Measurements from ENCODE around the gene TEK.

GRCh38 chr9:27145143-27145542 is 36.1 kb downstream of the TEK start:
- TF ChIP-seq CTCF (IDR thresholded peaks at IDR 0.05; ENCODE audit: insufficient read depth, low read depth, low read length) (no peak), EZH2 (IDR thresholded peaks at IDR 0.05; ENCODE audit: insufficient read depth, low read length) (no peak)
